Measurements from ENCODE around the gene PTPRE.

Gene PTPRE

DNA sequence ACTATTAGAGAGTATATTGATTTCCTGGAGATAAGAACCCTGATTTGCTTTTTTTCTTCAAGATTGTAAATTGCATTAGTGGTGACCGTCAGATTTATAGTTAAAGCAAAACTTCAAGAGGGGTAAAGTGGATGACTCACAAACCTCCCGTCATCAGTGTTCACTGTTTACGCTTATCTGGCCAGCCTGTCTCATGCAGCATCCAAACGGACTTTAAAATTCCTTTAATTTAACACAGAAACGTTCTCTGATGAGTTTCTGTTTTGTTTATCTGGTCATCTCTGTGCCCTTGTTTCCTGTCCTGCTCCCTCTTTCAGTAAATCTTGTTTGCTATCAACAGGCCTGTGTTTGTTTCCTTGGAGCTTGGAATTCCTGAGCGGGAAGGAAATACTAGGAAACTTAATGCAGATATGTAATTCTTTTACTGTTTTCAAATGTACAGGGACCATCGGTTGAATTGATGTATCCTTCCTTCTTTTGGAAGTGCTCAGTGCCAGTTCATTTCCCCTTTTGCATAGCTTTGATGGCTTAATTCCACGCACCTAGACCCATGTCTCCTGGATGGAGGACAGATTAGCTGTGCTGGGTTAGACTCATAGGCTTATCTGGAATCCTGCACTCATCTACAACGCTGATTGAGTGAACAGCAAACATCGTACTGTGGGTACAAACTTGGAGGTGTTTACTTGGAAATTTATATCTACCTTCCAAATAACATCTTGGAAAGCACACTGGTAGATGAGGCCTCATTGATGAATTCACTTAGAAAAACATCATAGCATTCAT, 21.3 kb downstream of the PTPRE start:
- no peak for DNase-seq

DNA sequence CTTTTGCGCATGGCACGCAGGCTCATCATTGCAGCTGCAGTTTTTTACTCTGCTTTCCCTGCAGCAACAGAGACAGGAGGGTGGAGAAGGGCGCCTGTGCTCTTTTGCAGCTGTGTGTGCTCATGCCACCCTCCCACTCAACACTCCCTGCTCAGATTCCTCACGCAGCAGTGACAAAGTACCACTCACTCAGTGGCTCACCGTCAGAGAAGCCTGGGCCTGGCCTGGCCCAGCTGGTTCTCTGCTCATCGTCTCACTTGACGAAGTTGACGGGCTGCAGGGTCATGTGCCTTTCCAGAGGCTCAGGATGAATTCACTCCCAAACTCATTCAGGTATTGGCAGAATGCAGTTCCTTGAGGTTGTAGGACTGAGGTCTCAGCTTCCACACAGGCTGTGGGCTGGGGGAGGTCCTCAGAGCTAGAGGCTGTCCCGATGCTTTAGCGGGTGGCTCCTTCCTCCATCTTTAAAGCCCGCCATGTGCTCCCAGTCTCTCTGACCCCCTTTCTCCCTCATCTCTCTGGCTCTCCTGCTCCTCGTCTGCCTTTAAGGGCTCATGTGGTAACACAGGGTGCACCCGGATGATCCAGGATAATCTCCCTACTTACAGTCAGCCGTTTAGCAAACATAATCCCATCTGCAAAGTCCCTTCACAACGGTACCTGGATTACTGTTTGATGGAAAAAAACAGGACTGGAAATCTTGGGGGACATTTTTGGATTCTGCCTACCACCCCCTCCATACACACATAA, 25.8 kb downstream of the PTPRE start:
- DNase-seq = no peak

DNA sequence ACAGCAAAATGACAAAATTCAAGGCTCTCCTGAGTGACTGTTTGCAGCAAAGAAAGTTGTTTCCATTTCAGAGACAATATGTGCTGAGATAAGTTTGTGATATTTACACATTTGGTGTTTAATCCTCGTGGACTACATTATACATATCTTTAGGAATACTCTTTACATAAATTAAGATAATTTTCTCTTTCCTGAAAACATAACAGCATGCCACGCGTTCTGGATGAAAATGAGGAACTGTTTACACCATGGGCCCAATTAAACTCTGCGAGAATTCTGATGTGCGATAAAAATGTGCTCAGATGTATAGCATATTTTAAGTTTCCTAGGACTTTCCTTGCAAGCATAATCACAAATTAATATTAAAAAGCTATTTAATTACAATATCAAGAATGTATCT, 26.4 kb downstream of the PTPRE start:
- DNase-seq = no peak

DNA sequence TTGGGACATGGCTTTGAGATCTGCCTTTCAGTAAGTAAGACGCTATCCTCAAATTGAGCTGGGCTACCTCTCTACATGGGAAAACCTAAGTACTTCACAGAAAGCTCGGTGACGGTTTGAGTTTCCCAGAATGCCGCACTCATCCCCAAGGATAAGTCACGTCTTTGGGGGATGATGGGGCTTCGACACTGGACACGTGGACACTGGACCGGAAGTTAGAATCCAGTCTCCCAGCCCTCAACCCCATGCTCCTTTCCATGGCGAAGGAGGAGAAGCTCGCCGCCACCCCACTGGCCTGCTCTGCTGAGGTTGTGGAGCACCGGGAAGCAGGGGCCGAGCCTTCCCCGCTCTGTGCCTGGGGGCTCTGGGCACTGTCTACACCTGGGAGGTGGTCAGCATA, 27.5 kb downstream of the PTPRE start:
- no peak for DNase-seq

DNA sequence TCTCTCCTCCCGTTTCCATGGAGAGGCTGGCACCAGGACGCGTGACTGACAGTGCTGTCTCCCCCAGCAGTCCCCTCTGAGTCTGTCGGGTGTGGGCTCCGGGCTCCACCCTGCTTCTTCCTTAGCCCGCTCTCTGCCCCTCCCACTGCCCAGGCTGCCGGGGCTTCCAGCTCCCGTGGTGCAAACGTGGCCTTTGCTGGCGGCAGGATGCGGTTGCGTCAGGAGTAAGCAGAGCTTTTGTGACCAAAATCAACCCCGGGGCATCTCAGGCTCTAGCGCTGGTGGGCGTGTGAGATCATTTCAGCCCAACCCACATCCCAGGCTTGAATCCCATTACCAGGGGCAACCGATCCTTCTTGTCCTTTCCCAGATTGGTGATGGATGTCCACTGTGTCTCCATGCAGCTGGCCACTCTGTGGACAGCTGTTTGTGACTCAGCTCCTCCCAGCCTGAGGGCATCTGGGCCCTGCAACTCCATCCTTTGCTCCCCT, 28.2 kb downstream of the PTPRE start:
- no peak for DNase-seq

DNA sequence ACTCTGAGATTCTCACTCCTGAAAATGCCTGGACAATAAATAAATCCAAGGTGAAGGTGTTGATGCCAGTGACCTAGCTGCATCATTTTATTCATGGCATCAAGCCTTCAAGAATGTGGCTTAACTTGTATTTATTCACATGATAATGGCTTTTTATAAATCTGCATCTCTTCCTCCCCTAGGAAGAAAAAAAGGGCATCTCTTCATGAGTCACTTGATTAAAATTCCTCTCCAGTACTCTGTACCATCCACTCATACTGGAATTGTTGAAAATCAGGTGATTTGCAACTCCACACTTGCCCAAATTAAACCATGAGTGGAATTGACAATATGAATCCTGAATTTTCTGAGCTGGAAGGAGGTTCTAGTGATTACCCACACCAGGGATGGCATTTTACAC, 30.2 kb downstream of the PTPRE start:
- DNase-seq = no peak

DNA sequence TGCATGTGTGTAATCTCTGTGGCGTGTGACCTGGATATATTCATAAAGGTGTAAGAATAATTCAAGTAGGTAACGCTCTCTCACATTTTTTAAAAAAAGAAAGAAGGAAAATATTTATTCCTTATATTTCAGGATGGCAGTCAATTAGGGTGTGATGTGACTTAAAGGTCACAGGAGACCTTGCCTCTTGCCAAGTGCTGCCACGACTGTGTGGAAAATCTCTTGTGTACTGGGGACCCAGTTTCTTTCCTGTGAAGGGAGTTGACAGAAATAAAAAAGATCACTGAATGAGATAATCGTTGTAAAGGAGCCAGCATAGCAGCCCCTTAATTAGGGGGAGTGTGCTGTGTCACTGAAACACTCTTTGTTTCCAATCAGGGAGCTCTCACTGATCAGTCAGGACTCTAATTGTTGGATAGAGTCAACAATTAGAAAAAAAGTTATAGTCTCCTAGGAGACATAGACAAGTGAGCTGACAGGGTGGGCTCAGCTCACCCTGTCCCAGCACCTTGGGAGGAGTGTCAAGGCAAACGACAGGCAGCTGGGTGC, 31.1 kb downstream of the PTPRE start:
- no peak for DNase-seq

DNA sequence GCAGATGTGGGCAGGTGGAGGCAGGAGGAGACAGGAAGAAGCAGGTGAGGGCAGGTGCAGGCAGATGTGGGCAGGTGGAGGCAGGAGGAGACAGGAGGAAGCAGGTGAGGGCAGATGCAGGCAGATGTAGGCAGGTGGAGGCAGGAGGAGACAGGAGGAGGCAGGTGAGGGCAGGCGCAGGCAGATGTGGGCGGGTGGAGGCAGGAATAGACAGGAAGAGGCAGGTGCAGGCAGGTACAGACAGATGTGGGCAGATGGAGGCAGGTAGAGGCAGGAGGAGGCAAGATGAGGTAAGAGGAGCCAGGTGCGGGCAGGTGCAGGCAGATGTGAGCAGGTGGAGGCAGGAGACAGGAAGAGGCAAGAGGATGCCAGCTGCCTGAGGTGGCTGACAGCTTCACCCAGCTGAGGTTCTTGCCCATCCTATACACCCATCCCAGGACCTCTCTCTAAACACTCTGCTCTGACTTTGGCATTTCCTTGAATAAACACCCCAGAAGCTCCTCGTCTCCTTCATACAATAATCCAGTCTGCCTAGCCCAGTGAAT, 33.0 kb downstream of the PTPRE start:
- no peak for DNase-seq

DNA sequence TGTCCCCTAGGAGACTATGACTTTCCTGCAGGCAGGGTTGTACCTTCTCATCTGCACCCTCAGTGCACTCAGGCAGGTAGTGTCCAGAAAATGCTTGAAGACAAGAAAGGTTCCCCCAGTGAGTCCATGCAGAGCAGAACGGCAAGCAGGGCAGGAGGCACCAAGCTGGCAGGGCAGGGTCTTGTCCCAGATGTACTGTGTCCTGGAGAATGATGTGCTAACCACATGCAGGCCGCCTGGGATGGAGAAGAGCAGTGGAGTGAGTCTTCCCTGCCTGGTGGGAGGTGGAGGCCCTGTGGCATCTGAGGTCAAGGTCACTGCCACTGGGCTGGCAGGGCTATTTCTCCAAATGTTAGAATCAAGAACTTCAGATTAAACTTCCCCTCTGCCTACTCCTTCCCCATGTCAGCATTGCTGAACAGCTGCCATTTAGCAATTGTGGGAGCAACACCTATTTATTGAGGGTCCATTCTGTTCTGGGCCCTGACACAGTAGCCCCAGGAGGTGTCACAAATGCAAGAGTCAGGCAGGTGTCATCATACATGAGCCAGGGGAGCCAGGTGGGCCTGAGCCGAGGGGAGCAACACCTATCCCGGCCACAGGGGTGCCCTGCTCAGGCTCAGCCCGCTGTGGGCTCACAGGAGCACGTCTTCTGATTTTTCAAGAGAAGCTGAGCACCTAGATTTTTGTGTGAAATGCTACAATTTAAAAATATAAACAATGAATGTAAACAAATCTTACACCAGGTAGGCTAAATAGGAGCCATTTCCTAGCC, 34.1 kb downstream of the PTPRE start:
- no peak for DNase-seq

DNA sequence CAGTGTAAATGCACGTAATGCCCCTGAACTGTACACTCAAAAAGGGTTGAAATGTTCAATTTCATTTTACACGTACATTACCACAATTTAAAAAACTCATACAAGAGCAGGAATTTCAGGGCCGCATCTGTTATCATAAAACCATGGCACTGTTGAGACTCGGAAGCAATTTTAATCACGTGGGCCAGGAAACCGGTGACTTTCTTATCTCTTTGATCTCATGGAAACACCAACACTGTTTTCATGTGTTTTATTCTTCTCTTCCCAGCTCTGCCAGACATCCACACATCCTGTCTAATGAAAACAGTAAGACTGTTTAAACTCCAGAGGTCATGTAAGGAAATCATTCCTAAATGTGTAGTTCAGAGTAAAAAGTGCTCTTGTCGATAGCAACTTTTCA, 35.9 kb downstream of the PTPRE start:
- DNase-seq = no peak

DNA sequence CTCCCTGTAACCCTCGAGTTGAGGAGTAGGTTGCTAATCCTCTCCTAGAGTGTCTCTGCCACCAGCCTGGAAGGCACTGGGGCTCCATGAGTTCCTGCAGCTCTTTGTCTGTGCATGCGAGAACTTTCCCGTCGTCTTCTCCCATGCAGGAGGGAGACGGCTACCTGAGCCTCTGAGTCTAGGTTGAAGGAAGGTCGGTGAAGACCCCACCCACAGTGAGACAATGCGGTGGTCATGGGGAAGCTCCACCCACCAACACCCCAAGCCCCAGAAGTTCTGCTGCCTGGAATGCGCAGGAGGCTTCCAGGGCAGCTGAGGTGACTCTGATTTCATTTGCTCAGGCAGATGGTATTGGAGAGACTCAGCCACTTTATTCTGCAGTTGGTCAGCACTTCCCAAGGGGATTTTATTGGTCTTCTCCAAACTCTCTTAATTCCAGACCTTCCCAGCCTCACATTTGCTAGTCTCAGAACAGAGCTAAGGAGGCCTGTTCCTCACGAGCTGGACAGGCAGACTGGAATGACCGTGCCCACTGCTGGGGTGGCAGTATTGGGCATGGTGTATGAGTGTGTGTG, 36.5 kb downstream of the PTPRE start:
- DNase-seq = no peak

DNA sequence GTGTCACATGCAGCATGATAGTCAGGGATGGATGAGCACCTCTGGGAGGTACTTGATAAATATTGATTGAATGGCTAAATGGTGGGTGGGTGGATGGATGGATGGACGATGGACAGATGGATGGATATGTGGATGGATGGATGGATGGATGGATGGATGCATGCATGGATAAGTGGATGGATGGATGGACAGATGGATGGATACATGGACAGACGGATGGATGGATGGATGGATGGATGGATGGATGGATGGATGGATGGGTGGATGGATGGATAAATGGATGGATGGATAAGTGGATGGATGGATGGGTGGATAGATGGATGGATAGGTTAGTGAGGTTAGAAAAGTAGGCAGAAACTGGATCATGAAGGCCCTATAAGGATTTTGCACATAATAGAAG, 37.4 kb downstream of the PTPRE start:
- DNase-seq = no peak

DNA sequence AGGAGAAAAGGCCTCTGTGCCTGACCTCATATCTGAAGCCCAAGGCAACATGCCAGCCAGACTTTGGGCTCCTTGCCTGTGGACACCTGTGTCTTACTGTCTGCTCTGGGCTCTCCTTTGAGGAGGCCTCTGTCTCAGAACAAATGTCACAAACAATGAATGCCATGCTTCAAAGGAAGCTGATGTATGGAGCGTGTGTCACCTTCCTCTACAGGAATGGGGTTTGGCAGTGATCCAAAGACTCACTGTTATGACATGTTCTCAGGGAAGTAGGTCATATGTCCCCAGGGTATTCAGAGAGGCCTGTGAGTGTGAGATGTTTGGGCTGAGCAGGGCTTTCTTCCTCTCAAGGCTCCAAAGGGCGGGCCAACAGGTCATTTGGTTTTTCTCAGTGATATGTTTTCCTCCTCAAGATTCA, 38.4 kb downstream of the PTPRE start:
- peak; percentile 24 for DNase-seq

DNA sequence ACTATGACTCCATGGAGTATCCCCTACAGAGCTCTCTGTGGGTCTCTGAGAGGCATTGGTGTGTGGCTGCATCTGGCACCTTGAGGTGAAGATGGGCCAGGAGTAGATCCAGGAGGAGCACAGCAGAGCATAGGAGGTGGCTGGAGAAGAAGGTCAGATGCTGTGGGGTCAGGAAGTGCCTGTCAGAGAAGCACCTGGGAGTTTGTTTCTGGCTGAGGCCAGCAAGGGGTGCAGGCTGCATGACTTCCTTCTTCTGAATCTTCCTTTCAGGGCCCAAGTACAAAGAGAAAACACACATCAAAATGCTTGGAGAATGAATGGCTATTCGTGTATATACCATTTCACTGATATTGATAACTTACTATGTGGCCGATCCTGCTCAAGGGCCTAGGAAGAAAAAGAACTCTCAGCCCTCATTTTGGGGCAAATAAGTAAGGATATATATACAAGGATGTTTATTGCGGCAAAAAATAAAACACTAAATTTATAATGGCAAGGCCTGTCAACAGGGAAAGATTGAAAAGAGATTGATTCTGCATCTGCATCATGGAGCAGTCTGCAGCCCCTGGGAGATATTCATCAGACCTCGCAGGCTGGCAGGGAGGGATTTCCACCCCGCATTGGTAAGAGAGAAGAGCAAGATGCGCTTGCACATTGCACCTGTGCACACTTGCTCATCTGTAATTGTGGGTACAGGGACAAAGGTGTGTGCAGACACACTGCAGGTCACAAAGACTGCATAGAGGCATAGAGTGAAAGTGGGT, 39.2 kb downstream of the PTPRE start:
- DNase-seq = no peak

DNA sequence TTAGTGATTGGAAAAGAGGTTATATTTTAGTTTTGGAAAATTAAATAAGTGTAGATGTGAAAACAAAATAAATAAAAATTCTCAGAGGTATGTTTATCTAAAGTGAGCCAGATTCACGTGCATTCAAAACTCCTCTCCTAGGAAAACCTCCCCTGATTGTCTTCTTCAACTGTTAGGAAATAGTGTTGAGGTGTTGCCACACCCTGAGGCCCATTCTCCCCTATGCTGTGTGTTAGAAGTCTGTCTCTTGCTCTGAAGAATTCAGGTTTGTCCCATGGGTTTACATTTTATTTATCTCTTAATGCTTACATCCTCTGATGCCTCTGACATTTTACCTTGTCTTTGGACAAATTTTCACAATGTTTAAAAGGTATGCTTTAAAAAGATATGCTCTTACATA, 40.3 kb downstream of the PTPRE start:
- DNase-seq = no peak

DNA sequence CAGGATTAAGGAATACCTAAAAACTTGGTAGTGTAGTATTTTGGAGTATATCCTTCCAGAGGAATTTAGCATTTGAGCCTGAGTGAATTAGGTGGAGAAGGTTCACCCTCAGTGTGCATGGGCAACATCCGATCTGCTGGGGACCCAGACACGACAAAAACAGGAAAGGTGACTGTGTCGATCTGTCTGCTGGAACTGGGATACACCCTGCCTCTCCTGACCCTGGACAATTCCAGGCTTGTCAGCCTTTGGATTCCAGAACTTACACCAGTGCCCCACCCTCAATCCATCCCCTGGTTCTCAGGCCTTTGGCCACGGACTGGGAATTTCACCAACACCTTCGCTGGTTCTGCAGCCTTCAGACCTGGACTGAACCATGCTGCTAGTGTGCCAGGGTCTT, 41.9 kb downstream of the PTPRE start:
- DNase-seq = no peak

DNA sequence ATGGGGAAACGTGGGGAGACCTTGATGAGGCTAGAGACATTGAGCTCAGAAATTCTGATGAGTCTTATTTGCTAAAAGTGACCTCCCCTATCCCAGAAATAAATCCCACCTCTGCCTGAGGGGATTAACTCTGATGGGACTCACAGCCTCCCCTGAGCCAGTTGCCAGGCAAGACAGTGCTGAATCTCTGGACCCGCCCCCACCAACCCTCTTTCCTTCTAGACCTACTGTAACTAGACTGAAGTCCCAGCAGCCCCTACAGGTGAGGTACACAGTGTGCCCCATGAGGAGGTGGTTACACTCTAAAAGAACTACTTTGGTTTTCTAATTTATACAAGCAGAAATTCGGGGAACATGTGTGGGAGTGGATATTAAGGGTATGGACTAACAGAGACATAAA, 42.9 kb downstream of the PTPRE start:
- no peak for DNase-seq

DNA sequence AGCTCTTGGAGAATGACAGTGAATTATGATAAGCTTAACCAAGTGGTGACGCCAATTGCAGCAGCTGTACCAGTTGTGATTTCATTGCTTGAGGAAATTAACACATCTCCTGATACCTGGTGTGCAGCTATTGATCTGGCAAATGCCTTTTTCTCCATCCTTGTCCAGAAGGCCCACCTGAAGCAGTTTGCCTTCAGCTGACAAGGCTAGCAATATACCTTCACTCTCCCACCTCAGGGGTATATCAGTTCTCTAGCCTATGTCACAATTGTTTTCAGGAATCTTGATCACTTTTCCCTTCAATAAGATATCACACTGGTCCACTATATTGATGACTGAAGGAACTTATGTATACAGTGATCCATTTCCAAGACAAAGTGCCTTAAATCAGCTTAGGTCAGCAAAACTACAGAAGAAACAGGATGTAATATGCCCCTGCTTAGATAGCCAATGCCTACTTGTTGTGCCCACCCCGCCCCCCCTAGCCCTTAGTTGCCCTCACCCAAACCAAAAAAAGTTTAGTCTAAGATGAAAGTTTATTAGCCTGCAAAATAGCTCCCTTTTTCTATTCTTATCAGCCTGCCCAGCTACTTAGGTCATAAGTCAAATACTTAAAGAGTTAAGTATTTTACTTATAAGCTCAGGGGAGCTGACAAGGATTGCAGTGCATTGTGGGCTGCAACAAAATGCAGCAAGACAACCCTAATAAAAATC, 45.1 kb downstream of the PTPRE start:
- no peak for DNase-seq

DNA sequence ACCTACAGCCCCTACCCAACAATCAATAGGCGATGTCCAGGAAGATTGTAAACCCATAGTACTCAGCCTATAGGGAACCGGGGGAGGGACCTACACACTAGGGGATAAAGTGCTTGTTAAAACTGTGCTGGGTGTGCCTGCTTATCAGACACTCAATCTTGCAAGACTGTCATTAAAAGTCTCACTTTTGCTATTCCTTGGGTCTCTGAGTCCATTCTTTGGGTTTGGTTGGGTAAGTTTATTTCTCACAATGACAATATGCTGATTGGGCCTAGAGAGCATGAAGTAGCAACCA, 45.6 kb downstream of the PTPRE start:
- DNase-seq = no peak

DNA sequence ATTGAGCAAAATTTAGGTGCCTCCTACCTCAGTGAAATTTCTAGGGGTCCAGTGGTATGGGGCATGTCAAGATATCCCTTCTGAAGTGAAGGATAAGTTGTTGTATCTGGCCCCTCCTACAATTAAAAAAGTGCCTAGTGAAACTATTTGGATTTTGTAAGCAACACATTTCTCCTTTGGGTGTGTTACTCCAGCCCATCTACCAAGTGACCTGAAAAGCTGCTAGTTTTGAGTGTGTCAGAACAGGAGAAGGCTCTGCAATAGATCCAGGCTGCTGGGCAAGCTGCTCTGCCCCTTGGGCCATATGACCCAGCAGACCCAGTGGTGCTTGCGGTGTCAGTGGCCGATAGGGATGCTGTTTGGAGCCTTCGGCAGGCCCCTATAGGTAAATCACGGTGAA, 46.0 kb downstream of the PTPRE start:
- DNase-seq = no peak

DNA sequence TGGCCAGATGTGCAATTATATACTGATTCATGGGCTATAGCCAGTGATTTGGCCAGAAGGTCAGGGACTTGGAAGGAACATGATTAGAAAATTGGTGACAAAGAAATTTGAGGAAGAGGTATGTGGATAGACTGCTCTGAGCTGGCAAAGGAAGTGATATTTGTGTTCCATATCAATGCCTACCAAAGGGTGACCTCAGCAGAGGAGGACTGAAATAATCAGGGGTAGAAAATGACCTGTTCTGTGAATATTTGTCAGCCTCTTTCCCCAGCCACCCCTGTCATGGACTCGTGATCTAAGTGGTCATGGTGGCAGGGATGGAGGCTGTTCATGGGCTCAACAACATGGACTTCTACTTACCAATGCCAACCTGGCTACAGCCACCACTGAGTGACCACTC, 47.0 kb downstream of the PTPRE start:
- DNase-seq = no peak

Data from CD4-positive, alpha-beta T cell treated with Interleukin-10 for 1 hour (primary cell).